HEK293T (cell line): ENCODE results near the gene SIGLEC6.

ENCODE experiments used
- BHLHE40 ChIP-seq: fragments of 450-650 bp; IDR thresholded peaks from 2 replicates; pipeline ENCODE4 v1.6.1; 2016; ENCODE audit warnings: mild to moderate bottlenecking, moderate library complexity, borderline replicate concordance
- NFRKB ChIP-seq: fragments of 450-650 bp; IDR thresholded peaks from 2 replicates; pipeline ENCODE4 v1.6.1; 2016; ENCODE audit warnings: mild to moderate bottlenecking, moderate library complexity
- TARDBP ChIP-seq: fragments of 450-650 bp; IDR thresholded peaks from 2 replicates; pipeline ENCODE4 v1.6.1; 2016
- ZNF384 ChIP-seq: fragments of 450-650 bp; IDR thresholded peaks from 2 replicates; pipeline ENCODE4 v1.6.1; 2016
- TF ChIP-seq, protein P1 (sequence below): fragments of 450-650 bp; IDR thresholded peaks from 2 replicates; pipeline ENCODE4 v1.6.1; 2016

DNA sequence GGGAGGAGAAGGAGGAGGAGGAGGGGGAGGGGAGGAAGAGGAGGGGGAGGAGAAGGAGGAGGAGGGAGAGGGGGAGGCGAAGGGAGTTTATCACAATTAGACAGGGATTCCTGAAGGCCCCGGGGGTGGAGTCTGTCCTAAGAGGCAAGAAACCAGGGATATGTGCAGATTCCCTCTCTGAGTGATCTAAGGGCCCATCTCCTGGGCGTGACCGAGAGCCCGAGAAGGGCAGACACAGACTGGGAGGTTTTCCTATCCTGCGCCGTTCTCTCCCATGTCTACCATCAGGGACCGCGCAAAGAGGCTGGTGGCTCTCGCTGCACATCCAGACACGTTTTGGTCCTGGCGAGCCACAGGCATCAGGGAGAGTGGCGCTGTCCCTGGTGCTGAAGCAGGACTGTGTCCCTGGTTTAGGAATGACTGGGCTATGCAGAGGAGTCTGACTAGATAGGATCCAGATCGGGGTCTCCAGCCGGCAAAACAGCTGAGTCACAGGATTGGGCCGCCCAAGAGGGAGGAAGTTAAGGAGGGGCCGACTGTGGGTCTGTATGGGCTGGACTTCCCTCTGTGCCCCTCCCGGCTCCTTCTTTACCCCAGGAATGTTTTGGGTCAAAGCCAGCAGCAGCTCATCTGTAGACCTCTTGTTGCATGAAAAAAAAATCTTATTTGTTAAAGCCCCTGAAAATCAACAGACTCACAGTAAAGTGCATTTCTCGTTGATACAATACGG lies 21.7 kb upstream of the SIGLEC6 start:
- no peak for TF ChIP-seq TARDBP
- TF ChIP-seq ZNF384, result no peak
- TF ChIP-seq BHLHE40, result no peak
- TF ChIP-seq NFRKB, result no peak
- TF ChIP-seq, protein P1, sequence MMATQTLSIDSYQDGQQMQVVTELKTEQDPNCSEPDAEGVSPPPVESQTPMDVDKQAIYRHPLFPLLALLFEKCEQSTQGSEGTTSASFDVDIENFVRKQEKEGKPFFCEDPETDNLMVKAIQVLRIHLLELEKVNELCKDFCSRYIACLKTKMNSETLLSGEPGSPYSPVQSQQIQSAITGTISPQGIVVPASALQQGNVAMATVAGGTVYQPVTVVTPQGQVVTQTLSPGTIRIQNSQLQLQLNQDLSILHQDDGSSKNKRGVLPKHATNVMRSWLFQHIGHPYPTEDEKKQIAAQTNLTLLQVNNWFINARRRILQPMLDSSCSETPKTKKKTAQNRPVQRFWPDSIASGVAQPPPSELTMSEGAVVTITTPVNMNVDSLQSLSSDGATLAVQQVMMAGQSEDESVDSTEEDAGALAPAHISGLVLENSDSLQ, result no peak
